Endothelial cell of umbilical vein (primary cell): Measurements from ENCODE around the gene ARHGEF28. TPM values are rescaled to one million over a fixed set of nuclear protein-coding genes. Genes with fewer than 3 reads are reported as not detected.

ENCODE experiments used
- BruUV-seq: library from RNA; stranded (reverse); fragments of 400-500 nt; replicated peaks from 2 replicates; lab custom pipeline; 2021; lab: Mats Ljungman, UMichigan
- CTCF ChIA-PET: fragments of 300-600, 350-600 bp; sonication (Branson Sonifier 250); formaldehyde crosslinking; loops from one replicate; lab custom pipeline; 2021; ENCODE audit warnings: antibody characterized with exemption, inconsistent platforms; lab: Charles Lee
- POLR2A ChIA-PET: fragments of 300-600, 350-600 bp; sonication (Branson Sonifier 250); formaldehyde crosslinking; loops from one replicate; lab custom pipeline; 2021; ENCODE audit warnings: antibody characterized with exemption, inconsistent platforms; lab: Charles Lee
- DNase-seq: peaks from one replicate; pipeline ENCODE4 v3.0.0-alpha.2; 2011; ENCODE audit warnings: low read depth, low spot score
- FAIRE-seq: peaks from 2 replicates; lab custom pipeline; 2011; peaks lifted over from hg19 to GRCh38; lab: Jason Lieb, UNC
- H2AFZ ChIP-seq: 2 replicates; pipeline ENCODE4 v1.6.0; 2012; ENCODE audit warnings: low read depth, low read length, control low read depth, inconsistent platforms
- H3K27ac ChIP-seq: 2 replicates; pipeline ENCODE4 v1.5.1; 2011; ENCODE audit warnings: low read depth, mild to moderate bottlenecking, control low read depth, low read length, moderate library complexity; ENCODE audit not compliant: insufficient read depth
- H3K27me3 ChIP-seq, 2 experiments: 2 replicates each; pipeline versions ENCODE4 v1.6.0 to v1.6.1; 2011; ENCODE audit warnings: low read length in 2 of 2, mixed read lengths in 1 of 2; ENCODE audit not compliant: control insufficient read depth in 2 of 2, insufficient read depth in 2 of 2
- H3K36me3 ChIP-seq, 2 experiments: 2 replicates in 1 of 2; 3 replicates in 1 of 2; pipeline ENCODE4 v1.5.1; 2011; ENCODE audit warnings: low read length in 2 of 2, mild to moderate bottlenecking in 1 of 2, moderate library complexity in 1 of 2; ENCODE audit not compliant: control insufficient read depth in 2 of 2, insufficient read depth in 2 of 2; ENCODE audit errors: extremely low read depth in 1 of 2
- H3K4me1 ChIP-seq: 3 replicates; pipeline ENCODE4 v1.5.1; 2011; ENCODE audit warnings: mild to moderate bottlenecking, low read length; ENCODE audit not compliant: control insufficient read depth, insufficient read depth; ENCODE audit errors: extremely low read depth
- H3K4me2 ChIP-seq: 2 replicates; pipeline ENCODE4 v1.6.1; 2011; ENCODE audit warnings: low read length, control low read depth, mixed read lengths; ENCODE audit not compliant: insufficient read depth
- H3K4me3 ChIP-seq, 3 experiments: fragments of 200-600 bp in 1 of 3; sonication (generic), shearing (Covaris generic) in 1 of 3; replicated peaks in 1 of 3; 2 replicates each; pipeline ENCODE4 v1.5.1; 2011 to 2016; ENCODE audit warnings: control low read depth in 3 of 3, low read length in 3 of 3, mild to moderate bottlenecking in 2 of 3, inconsistent platforms in 1 of 3, low read depth in 1 of 3, moderate library complexity in 1 of 3; ENCODE audit not compliant: insufficient read depth in 1 of 3
- H3K79me2 ChIP-seq: 2 replicates; pipeline ENCODE4 v1.6.0; 2012; ENCODE audit warnings: low read length, inconsistent platforms; ENCODE audit not compliant: control insufficient read depth, insufficient read depth
- H3K9ac ChIP-seq: replicated peaks from 2 replicates; pipeline ENCODE3; 2011; ENCODE audit warnings: low read length, control low read depth; ENCODE audit not compliant: insufficient read depth; ENCODE audit errors: extremely low read depth
- H3K9me1 ChIP-seq: replicated peaks from 3 replicates; pipeline ENCODE4 v1.6.0; 2011; ENCODE audit warnings: mild to moderate bottlenecking, low read length; ENCODE audit not compliant: control insufficient read depth, insufficient read depth; ENCODE audit errors: extremely low read depth
- H3K9me3 ChIP-seq: replicated peaks from 2 replicates; pipeline ENCODE4 v1.5.1; 2012; ENCODE audit warnings: low read length, inconsistent platforms; ENCODE audit not compliant: control insufficient read depth, insufficient read depth
- H4K20me1 ChIP-seq: replicated peaks from 2 replicates; pipeline ENCODE3; 2011; ENCODE audit warnings: mild to moderate bottlenecking, low read length; ENCODE audit not compliant: control insufficient read depth, insufficient read depth; ENCODE audit errors: extremely low read depth
- EZH2 ChIP-seq: IDR thresholded peaks from 2 replicates; pipeline ENCODE4 v1.6.1; 2012; ENCODE audit warnings: borderline replicate concordance, low read depth, mild to moderate bottlenecking, moderate library complexity, low read length, inconsistent platforms; ENCODE audit not compliant: severe bottlenecking
- FOS ChIP-seq: IDR thresholded peaks from 2 replicates; pipeline ENCODE4 v1.6.1; 2011; ENCODE audit warnings: mild to moderate bottlenecking, low read length, moderate library complexity, borderline replicate concordance; ENCODE audit not compliant: insufficient read depth
- GATA2 ChIP-seq: IDR thresholded peaks from 2 replicates; pipeline ENCODE4 v1.7.0; 2011; ENCODE audit warnings: low read depth, mild to moderate bottlenecking, moderate library complexity, mixed read lengths, low read length; ENCODE audit not compliant: insufficient read length, insufficient read depth
- JUN ChIP-seq: IDR thresholded peaks from 2 replicates; pipeline ENCODE4 v1.6.1; 2011; ENCODE audit warnings: borderline replicate concordance, low read depth; ENCODE audit not compliant: insufficient read length, insufficient read depth
- MYC ChIP-seq: IDR thresholded peaks from one replicate; pipeline ENCODE4 v1.6.1; 2011; ENCODE audit warnings: mild to moderate bottlenecking, low read depth, low read length
- POLR2A ChIP-seq: IDR thresholded peaks from 2 replicates; pipeline ENCODE4 v1.6.1; 2012; ENCODE audit warnings: low read depth, mild to moderate bottlenecking, control low read depth, low read length
- POLR2AphosphoS5 ChIP-seq: IDR thresholded peaks from 2 replicates; pipeline ENCODE4 v1.6.1; 2012; ENCODE audit warnings: low read depth, mild to moderate bottlenecking, control low read depth, low read length, moderate library complexity; ENCODE audit not compliant: insufficient read depth
- dilution Hi-C: fragments of 300-500 bp; cut with MboI; formaldehyde crosslinking; loops from one replicate; pipeline ENCODE4 v1.15.0; 2019; ENCODE audit warnings: low sequenced_read_pairs; ENCODE audit not compliant: extremely low pct_ligation_motif_present
- intact Hi-C: fragments of 100-400 bp; cut with micrococcal nuclease; formaldehyde crosslinking; loops from one replicate; pipeline ENCODE4 v1.10.0; 2022
- polyA plus RNA-seq, 4 experiments: library from polyadenylated mRNA; depleted of rRNA in 3 of 4; stranded (reverse) in 3 of 4; unstranded in 1 of 4; fragments of >200 nt; gene quantifications; 2 replicates each; pipeline versions ENCODE4 v1.2.1 to v1.2.3, GENCODE V29; 2011 to 2012; ENCODE audit warnings: missing spikeins in 1 of 4
- total RNA-seq: library from RNA; stranded (reverse); gene quantifications from 2 replicates; pipeline ENCODE4 v1.2.3, GENCODE V29; 2021
- TF ChIP-seq, protein P1 (sequence below): IDR thresholded peaks from 2 replicates; pipeline ENCODE4 v1.6.1; 2011; ENCODE audit not compliant: insufficient read depth, insufficient read length
- TF ChIP-seq, protein P2 (sequence below), 2 donors: IDR thresholded peaks; 1 replicate in 1 of 2; 2 replicates in 1 of 2; pipeline ENCODE4 v1.5.1; 2011; ENCODE audit warnings: low read length in 2 of 2, mild to moderate bottlenecking in 2 of 2, moderate library complexity in 2 of 2, control low read depth in 1 of 2, inconsistent platforms in 1 of 2, low read depth in 1 of 2; ENCODE audit not compliant: insufficient read depth in 1 of 2; ENCODE audit errors: extremely low read depth in 1 of 2

ARHGEF28 gene
- total and polyA plus RNA-seq, 2 donors (not counting 3 experiments of a cell fraction or from before 2014, with no cell fraction given): 29.5 to 108 TPM

DNA sequence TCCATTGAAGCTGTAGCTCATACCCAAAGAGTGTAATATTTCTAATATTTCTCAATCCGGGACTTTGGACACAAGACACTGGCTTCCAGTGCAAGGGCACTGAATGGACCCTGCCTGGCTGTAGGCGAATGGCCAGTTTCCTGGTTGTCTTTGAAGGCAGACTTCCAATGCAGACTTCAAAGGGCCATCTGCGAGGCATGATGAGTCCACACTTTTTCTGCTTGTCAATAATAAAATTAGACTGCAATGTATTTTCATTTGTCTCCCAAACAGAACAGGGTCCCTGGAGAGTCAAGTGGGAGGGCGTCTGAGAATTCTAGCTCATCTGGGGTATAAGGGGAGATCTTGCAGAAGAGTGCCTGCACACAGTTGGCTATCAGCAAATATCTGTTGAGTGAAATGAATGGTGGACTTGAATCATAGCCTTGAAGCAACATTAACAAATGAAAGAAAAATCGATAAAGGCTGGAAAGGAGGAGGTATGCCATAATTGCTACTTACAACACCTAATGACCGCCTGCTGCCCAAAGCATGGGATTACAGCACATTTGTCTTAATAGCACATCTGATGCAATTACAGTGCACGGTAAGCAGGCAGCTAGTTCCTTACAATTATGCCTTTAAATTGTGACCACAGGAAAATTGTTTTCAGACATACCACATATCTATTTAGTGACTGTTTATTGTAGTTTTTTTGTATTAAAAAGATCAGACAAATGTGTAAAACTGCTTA lies 137.5 kb downstream of the ARHGEF28 start:
- TF ChIP-seq FOS (no peak), EZH2 (no peak), MYC (no peak), JUN (no peak), POLR2A (no peak), GATA2 (no peak), POLR2AphosphoS5 (no peak)
- TF ChIP-seq, protein P1, sequence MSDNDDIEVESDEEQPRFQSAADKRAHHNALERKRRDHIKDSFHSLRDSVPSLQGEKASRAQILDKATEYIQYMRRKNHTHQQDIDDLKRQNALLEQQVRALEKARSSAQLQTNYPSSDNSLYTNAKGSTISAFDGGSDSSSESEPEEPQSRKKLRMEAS: no peak
- TF ChIP-seq, protein P2, sequence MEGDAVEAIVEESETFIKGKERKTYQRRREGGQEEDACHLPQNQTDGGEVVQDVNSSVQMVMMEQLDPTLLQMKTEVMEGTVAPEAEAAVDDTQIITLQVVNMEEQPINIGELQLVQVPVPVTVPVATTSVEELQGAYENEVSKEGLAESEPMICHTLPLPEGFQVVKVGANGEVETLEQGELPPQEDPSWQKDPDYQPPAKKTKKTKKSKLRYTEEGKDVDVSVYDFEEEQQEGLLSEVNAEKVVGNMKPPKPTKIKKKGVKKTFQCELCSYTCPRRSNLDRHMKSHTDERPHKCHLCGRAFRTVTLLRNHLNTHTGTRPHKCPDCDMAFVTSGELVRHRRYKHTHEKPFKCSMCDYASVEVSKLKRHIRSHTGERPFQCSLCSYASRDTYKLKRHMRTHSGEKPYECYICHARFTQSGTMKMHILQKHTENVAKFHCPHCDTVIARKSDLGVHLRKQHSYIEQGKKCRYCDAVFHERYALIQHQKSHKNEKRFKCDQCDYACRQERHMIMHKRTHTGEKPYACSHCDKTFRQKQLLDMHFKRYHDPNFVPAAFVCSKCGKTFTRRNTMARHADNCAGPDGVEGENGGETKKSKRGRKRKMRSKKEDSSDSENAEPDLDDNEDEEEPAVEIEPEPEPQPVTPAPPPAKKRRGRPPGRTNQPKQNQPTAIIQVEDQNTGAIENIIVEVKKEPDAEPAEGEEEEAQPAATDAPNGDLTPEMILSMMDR (IDR thresholded peaks at IDR 0.05; ENCODE audit: extremely low read depth in 1 of 2, insufficient read depth in 1 of 2, low read depth in 1 of 2, low read length in 2 of 2): no peak
- Histone ChIP-seq H4K20me1 (no peaks in the 10 kb centered on the region), H2AFZ (no peak overlapping the region), H3K9me3 (no peaks in the 10 kb centered on the region), H3K79me2 (peaks cover 65% of the 10 kb centered on the region), H3K27ac (peak overlapping the region; percentile 55), H3K9ac (no peak overlapping the region), H3K36me3 (peaks cover 4 to 11% of the 10 kb centered on the region in 2 experiments), H3K27me3 (no peaks in the 10 kb centered on the region), H3K4me3 (no peak overlapping the region), H3K4me2 (no peak overlapping the region), H3K9me1 (no peaks in the 10 kb centered on the region), H3K4me1 (peaks cover 52% of the 10 kb centered on the region)
- dilution Hi-C loops: no loop called here
- BruUV-seq: no TSS peak
- POLR2A ChIA-PET: interaction anchor here (0.6 to 0.9 kb wide), 2 partner anchors 27 to 125 kb away, joined by 3 read pairs; no protein-coding TSS in a partner anchor
- DNase-seq (no peak), FAIRE-seq (no peak)
- intact Hi-C loops: loop anchor here (1.0 kb wide), 1 partner anchor 15 kb away; no protein-coding TSS in a partner anchor
- CTCF ChIA-PET: interaction anchor here (1.3 kb wide), 1 partner anchor 29 kb away, joined by 4 read pairs; no protein-coding TSS in a partner anchor
